ENCODE results near the gene FAM163A. TPM values are rescaled to one million over a fixed set of nuclear protein-coding genes. Genes with fewer than 3 reads are reported as not detected.
A peak's percentile ranks its signal among the peaks of the same experiment; 100 is the strongest.
"Not testable (repeated sequence)": the region's sequence is repeated elsewhere in the genome, so short reads cannot be mapped to it uniquely, and the experiment has no call there.

The FAM163A gene
- total RNA-seq, 1 donor from 2014 or later, result not detected

GRCh38 chr1:179794669-179795068 is 51.6 kb downstream of the FAM163A start:
- ATAC-seq, result no peak

- no peak for ATAC-seq
Observed at GRCh38 chr1:179798213-179798863, 55.2 kb downstream of the FAM163A start.

GRCh38 chr1:179798864-179799516 is 55.9 kb downstream of the FAM163A start:
- ATAC-seq, result no peak

GRCh38 chr1:179800481-179800880 is 57.4 kb downstream of the FAM163A start:
- no peak for ATAC-seq

GRCh38 chr1:179803104-179803503 is 60.0 kb downstream of the FAM163A start:
- no peak for ATAC-seq

GRCh38 chr1:179803918-179804317 is 60.8 kb downstream of the FAM163A start:
- no peak for ATAC-seq

- ATAC-seq, result not testable (repeated sequence)
Observed at GRCh38 chr1:179804417-179804816, 61.3 kb downstream of the FAM163A start.

- no peak for ATAC-seq
Observed at GRCh38 chr1:179805291-179806195, 62.5 kb downstream of the FAM163A start.

GRCh38 chr1:179806333-179806732 is 63.2 kb downstream of the FAM163A start:
- ATAC-seq, result no peak

GRCh38 chr1:179807291-179807690 is 64.2 kb downstream of the FAM163A start:
- no peak for ATAC-seq

GRCh38 chr1:179807691-179808485 is 64.8 kb downstream of the FAM163A start:
- ATAC-seq, result no peak

- no peak for ATAC-seq
Observed at GRCh38 chr1:179808503-179808902, 65.4 kb downstream of the FAM163A start.

- peak; percentile 72 for ATAC-seq
Observed at GRCh38 chr1:179809506-179810366, 66.6 kb downstream of the FAM163A start.

GRCh38 chr1:179810367-179810715 is 67.2 kb downstream of the FAM163A start:
- ATAC-seq, result no peak

- ATAC-seq, result no peak
Observed at GRCh38 chr1:179812501-179813292, 69.6 kb downstream of the FAM163A start.

- ATAC-seq, result no peak
Observed at GRCh38 chr1:179813626-179814545, 70.8 kb downstream of the FAM163A start.

GRCh38 chr1:179814546-179814838 is 71.4 kb downstream of the FAM163A start:
- peak; percentile 38 for ATAC-seq

GRCh38 chr1:179815641-179816040 is 72.5 kb downstream of the FAM163A start:
- ATAC-seq, result no peak

GRCh38 chr1:179816196-179816960 is 73.3 kb downstream of the FAM163A start:
- no peak for ATAC-seq
